Measurements from ENCODE around the gene FAF1.

GRCh38 chr1:50830621-50831020 is 129.4 kb downstream of the FAF1 start:
- TF ChIP-seq YY1 (IDR thresholded peaks at IDR 0.05) (no peak), ZBTB33 (IDR thresholded peaks at IDR 0.05) (no peak), RAD21 (IDR thresholded peaks at IDR 0.05) (no peak), JUND (IDR thresholded peaks at IDR 0.05) (no peak), REST (IDR thresholded peaks at IDR 0.05) (no peak), HNF4G (IDR thresholded peaks at IDR 0.05) (no peak), EGR1 (IDR thresholded peaks at IDR 0.05; ENCODE audit: low read depth in 2 of 2) (no peak), GABPA (IDR thresholded peaks at IDR 0.05 in 1 of 2, conservative IDR thresholded peaks at IDR 0.05 in 1 of 2) (no peak)
- TF ChIP-seq, protein P1, sequence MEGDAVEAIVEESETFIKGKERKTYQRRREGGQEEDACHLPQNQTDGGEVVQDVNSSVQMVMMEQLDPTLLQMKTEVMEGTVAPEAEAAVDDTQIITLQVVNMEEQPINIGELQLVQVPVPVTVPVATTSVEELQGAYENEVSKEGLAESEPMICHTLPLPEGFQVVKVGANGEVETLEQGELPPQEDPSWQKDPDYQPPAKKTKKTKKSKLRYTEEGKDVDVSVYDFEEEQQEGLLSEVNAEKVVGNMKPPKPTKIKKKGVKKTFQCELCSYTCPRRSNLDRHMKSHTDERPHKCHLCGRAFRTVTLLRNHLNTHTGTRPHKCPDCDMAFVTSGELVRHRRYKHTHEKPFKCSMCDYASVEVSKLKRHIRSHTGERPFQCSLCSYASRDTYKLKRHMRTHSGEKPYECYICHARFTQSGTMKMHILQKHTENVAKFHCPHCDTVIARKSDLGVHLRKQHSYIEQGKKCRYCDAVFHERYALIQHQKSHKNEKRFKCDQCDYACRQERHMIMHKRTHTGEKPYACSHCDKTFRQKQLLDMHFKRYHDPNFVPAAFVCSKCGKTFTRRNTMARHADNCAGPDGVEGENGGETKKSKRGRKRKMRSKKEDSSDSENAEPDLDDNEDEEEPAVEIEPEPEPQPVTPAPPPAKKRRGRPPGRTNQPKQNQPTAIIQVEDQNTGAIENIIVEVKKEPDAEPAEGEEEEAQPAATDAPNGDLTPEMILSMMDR (IDR thresholded peaks at IDR 0.05; ENCODE audit: low read depth, low read length, missing input control), result no peak

Data from liver (tissue), 3 donors.